Calu3 (cell line): ENCODE results near the gene DIP2A. TPM values are rescaled to one million over a fixed set of nuclear protein-coding genes. Genes with fewer than 3 reads are reported as not detected.

ENCODE experiments used
- BruUV-seq: library from RNA; stranded (reverse); fragments of 400-500 nt; replicated peaks from 2 replicates; lab custom pipeline; 2021; lab: Mats Ljungman, UMichigan
- CTCF ChIA-PET: fragments of 300-600 bp; sonication (Branson Sonifier 250); formaldehyde crosslinking; loops from one replicate; lab custom pipeline; 2022; ENCODE audit warnings: antibody characterized with exemption; lab: Charles Lee
- DNase-seq: peaks from one replicate; pipeline ENCODE4 v3.0.0; 2022
- H3K27ac Mint-ChIP-seq: one replicate; pipeline ENCODE4 v1.8.0; 2022; ENCODE audit warnings: mixed read lengths; ENCODE audit not compliant: unreplicated experiment
- H3K27me3 Mint-ChIP-seq: one replicate; pipeline ENCODE4 v1.8.0; 2022; ENCODE audit warnings: mixed read lengths; ENCODE audit not compliant: unreplicated experiment
- H3K36me3 Mint-ChIP-seq: one replicate; pipeline ENCODE4 v1.8.0; 2022; ENCODE audit warnings: mild to moderate bottlenecking, moderate library complexity, mixed read lengths; ENCODE audit not compliant: insufficient read depth, unreplicated experiment
- H3K4me1 Mint-ChIP-seq: one replicate; pipeline ENCODE4 v1.8.0; 2022; ENCODE audit warnings: mild to moderate bottlenecking, low read depth, mixed read lengths; ENCODE audit not compliant: unreplicated experiment
- H3K4me3 Mint-ChIP-seq: one replicate; pipeline ENCODE4 v1.8.0; 2022; ENCODE audit warnings: mild to moderate bottlenecking, low read depth, moderate library complexity, mixed read lengths; ENCODE audit not compliant: unreplicated experiment
- H3K9me3 Mint-ChIP-seq: one replicate; pipeline ENCODE4 v1.8.0; 2022; ENCODE audit warnings: low read depth, mixed read lengths; ENCODE audit not compliant: unreplicated experiment
- intact Hi-C: fragments of 100-400 bp; cut with micrococcal nuclease; formaldehyde crosslinking; loops from one replicate; pipeline ENCODE4 v1.10.0; 2022; ENCODE audit not compliant: unreplicated experiment
- total RNA-seq: library from RNA; stranded (reverse); gene quantifications from 2 replicates; pipeline ENCODE4 v1.2.3, GENCODE V29; 2022
- TF ChIP-seq, protein P1 (sequence below): fragments of 200-600 bp; IDR thresholded peaks from one replicate; pipeline ENCODE4 v1.8.0; 2022; ENCODE audit warnings: antibody characterized with exemption; ENCODE audit not compliant: unreplicated experiment

Gene DIP2A
- total RNA-seq, 1 experiment from 2014 or later = 29.3 TPM

DNA sequence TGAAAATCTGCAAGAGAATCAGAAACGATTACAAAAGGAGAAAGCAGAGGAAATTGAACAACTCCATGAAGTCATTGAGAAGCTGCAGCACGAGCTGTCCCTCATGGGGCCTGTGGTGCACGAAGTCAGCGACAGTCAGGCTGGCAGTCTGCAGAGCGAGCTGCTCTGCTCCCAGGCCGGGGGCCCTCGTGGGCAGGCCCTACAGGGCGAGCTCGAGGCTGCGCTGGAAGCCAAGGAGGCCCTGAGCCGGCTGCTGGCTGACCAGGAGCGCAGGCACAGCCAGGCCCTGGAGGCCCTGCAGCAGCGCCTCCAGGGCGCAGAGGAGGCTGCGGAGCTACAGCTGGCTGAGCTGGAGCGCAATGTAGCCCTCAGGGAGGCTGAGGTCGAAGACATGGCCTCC, 47.5 kb upstream of the DIP2A start:
- CTCF ChIA-PET = no interaction called here
- TF ChIP-seq, protein P1, sequence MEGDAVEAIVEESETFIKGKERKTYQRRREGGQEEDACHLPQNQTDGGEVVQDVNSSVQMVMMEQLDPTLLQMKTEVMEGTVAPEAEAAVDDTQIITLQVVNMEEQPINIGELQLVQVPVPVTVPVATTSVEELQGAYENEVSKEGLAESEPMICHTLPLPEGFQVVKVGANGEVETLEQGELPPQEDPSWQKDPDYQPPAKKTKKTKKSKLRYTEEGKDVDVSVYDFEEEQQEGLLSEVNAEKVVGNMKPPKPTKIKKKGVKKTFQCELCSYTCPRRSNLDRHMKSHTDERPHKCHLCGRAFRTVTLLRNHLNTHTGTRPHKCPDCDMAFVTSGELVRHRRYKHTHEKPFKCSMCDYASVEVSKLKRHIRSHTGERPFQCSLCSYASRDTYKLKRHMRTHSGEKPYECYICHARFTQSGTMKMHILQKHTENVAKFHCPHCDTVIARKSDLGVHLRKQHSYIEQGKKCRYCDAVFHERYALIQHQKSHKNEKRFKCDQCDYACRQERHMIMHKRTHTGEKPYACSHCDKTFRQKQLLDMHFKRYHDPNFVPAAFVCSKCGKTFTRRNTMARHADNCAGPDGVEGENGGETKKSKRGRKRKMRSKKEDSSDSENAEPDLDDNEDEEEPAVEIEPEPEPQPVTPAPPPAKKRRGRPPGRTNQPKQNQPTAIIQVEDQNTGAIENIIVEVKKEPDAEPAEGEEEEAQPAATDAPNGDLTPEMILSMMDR = no peak
- H3K27ac Mint-ChIP-seq = no peak overlapping the region
- peaks cover 4% of the 10 kb centered on the region for H3K36me3 Mint-ChIP-seq
- no peak overlapping the region for H3K4me3 Mint-ChIP-seq
- BruUV-seq = no TSS peak
- no peaks in the 10 kb centered on the region for H3K9me3 Mint-ChIP-seq
- DNase-seq = no peak
- no peaks in the 10 kb centered on the region for H3K27me3 Mint-ChIP-seq
- no peaks in the 10 kb centered on the region for H3K4me1 Mint-ChIP-seq
- intact Hi-C loops = no loop called here

DNA sequence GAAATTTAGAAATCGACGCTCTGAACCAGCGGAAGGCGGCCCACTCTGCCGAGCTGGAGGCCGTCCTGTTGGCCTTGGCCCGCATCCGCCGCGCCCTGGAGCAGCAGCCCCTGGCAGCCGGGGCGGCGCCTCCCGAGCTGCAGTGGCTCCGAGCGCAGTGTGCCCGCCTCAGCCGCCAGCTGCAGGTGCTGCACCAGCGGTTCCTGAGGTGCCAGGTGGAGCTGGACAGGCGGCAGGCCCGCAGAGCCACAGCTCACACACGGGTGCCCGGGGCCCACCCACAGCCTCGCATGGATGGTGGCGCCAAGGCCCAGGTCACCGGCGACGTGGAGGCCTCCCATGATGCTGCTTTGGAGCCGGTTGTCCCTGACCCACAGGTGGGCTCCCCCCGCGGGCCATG, 47.0 kb upstream of the DIP2A start:
- no peaks in the 10 kb centered on the region for H3K27me3 Mint-ChIP-seq
- H3K27ac Mint-ChIP-seq = no peak overlapping the region
- no peaks in the 10 kb centered on the region for H3K4me1 Mint-ChIP-seq
- TF ChIP-seq, protein P1 = no peak
- H3K36me3 Mint-ChIP-seq = peaks cover 4% of the 10 kb centered on the region
- no peak for DNase-seq
- CTCF ChIA-PET = no interaction called here
- no TSS peak for BruUV-seq
- intact Hi-C loops = no loop called here
- no peak overlapping the region for H3K4me3 Mint-ChIP-seq
- no peaks in the 10 kb centered on the region for H3K9me3 Mint-ChIP-seq

DNA sequence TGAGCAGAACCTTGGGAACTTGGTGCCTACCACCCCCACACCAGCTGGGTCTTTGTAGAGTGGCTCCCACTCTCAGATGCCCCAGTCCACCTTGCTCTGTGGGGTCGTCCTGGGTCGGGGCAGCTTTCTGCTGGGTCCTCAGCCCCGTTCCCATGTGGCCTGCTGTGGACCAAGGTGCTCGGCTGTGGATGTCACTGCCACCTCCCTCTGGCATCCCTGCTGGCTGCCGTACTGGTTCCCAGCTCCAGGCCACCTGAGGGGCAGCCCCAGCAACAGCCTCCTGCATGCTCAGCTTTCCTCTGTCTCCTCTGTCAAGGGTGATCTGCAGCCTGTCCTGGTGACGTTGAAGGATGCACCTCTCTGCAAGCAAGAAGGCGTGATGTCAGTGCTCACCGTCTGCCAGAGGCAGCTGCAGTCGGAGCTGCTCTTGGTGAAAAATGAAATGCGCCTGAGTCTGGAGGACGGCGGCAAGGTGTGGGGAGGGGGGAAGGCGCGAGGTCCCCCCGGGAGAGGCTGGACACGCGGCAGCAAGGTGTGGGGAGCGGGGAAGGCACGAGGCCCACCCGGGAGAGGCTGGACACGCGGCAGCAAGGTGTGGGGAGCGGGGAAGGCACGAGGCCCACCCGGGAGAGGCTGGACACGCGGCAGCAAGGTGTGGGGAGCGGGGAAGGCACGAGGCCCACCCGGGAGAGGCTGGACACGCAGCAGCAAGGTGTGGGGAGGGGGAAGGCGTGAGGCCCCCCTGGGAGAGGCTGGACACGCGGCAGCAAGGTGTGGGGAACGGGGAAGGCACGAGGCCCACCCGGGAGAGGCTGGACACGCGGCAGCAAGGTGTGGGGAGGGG, 45.9 kb upstream of the DIP2A start:
- no peak overlapping the region for H3K4me3 Mint-ChIP-seq
- intact Hi-C loops = no loop called here
- DNase-seq = no peak
- CTCF ChIA-PET = no interaction called here
- H3K9me3 Mint-ChIP-seq = no peaks in the 10 kb centered on the region
- no peak overlapping the region for H3K27ac Mint-ChIP-seq
- H3K27me3 Mint-ChIP-seq = no peaks in the 10 kb centered on the region
- H3K4me1 Mint-ChIP-seq = no peaks in the 10 kb centered on the region
- TF ChIP-seq, protein P1 = no peak
- peaks cover 4% of the 10 kb centered on the region for H3K36me3 Mint-ChIP-seq
- no TSS peak for BruUV-seq

DNA sequence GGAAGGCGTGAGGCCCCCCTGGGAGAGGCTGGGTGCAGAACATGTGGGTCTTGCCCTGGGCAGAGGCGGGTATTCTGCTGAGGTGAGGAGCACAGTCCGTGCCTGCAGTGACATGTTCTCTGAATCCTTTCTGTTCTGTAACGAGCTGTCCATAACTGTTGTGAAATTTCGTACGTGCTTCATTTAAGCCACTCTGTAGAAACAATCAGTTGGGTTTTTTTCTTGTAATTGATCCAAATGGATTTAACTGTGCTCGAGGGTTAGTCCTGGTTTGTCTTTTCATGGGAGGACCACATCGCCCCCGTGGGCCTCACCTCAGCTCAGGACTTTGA, 45.4 kb upstream of the DIP2A start:
- H3K36me3 Mint-ChIP-seq = peaks cover 4% of the 10 kb centered on the region
- TF ChIP-seq, protein P1 = no peak
- CTCF ChIA-PET = no interaction called here
- intact Hi-C loops = no loop called here
- no peak overlapping the region for H3K4me3 Mint-ChIP-seq
- no peaks in the 10 kb centered on the region for H3K9me3 Mint-ChIP-seq
- no peaks in the 10 kb centered on the region for H3K4me1 Mint-ChIP-seq
- H3K27me3 Mint-ChIP-seq = no peaks in the 10 kb centered on the region
- no peak overlapping the region for H3K27ac Mint-ChIP-seq
- BruUV-seq = no TSS peak
- no peak for DNase-seq
